Hematopoietic multipotent progenitor cell treated with erythropoietin and hydrocortisone succinate and interleukin-3 and kit ligand, for 17 days (in vitro differentiated cells): ENCODE measurements around the gene LMBRD1.
"Not testable (repeated sequence)": the region's sequence is repeated elsewhere in the genome, so short reads cannot be mapped to it uniquely, and the experiment has no call there.

Experiments
- DNase-seq: peaks from one replicate; pipeline ENCODE4 v3.0.0-alpha.2; 2015; ENCODE audit warnings: low spot score

The LMBRD1 gene

DNA sequence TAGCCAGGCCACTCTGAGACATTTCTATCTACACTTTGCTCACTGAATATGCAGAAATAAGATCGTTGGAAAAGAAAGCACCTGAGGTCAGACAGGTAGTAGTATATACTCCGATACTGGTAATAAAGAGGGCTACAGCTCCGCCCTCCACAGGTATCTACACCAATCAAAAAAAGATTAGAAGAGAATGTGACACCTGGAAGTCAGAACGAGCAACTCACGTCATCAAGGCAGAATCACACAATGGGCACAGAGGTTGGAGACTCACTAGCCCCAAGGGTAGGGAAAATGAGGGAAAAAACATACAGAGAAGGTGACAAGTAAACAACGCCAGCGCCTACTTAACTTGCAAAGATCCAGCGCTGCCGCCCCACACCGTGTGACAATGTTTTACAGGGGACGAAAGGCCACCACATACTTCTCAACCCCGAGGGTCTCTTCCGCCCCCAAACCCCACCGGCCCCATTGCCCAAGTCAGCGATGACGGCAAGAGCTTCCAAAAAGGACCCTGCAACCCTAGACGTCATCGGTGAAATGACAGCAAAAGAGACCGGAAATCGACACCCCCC lies 653 bp downstream of the LMBRD1 start:
- DNase-seq, result peak; percentile 64

DNA sequence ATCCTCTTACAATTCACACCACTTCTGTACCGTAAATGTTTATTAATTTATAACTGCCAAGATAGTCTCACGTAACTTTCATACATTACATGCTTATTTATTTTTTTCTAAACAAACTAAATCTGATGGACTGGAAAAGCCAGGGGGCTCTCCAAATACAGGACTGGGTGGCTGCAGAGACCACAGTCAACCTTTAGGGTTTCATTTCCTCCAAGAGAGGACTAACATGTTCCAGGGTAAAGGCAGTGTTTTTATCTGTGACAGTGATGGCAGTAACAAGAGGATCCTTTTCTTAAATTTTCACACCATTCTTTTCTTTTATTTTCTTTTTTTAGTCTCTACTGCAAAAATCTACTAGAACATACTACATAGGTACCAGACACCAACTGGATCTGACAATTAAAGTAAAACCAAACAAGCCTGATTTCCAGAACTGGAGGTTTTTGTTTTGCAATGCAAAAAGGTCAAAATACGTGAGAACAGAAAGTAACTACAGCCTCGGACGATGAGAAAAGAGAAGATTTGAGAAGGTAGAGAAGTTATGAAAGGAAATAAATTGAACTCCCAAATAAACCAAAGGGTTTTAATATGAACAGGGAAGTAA lies 1.2 kb downstream of the LMBRD1 start:
- peak; percentile 19 for DNase-seq

GRCh38 chr6:69792292-69792691 lies 4.5 kb downstream of the LMBRD1 start:
- DNase-seq, result no peak

DNA sequence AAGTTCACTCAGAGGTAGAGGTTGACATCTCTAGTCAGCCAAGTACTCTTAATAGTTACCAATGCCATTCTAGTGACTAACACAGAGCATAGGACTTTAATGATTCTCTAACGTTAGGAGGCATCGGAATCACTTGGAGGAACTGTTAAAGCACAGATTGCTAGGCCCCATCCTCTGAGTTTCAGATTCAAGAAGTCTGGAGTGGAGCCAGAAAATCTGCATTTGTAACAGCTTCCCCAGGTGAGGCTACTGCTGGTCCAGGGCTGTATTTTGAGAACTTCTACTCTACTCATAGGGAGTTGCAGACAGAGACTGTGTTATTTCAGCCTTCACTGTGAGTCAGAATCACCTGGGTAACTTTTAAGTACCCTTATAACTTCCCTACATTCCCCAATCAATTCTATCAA lies 5.7 kb downstream of the LMBRD1 start:
- no peak for DNase-seq

DNA sequence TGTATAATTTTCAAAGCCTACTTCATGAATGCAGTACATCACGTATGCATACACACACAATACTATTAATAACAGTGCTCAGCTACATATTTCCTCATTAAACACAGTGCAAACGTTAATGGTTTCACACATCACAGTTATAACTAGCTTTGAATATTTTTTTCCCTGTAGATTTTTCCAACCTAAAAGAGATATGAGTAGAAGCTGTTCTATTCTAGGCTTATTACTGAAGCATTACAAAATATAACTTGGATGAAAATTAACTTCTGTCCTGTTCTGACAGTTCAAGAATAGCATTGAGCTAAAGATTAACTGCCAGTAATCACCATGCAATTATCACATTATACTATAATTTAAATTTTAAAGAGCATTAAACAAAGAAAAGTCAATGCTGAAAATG lies 6.2 kb downstream of the LMBRD1 start:
- no peak for DNase-seq

DNA sequence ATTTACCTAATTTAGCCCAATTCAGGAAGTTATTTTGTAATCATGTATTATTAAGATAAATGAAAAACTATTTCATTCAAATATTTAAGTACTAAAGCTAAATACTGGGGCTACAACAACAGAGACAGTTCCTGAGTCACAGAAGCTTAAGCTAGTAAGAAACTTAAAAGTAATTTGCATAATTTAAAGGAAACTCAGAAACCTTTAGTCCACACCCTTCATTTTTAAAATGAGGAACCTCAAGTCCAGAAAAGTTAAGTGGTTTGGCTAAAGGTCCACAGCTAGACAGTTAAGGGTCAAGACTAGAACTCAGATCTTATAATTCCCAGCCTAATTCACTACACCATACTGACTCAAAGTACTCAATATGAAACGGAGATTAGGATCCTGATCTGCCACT lies 7.2 kb downstream of the LMBRD1 start:
- DNase-seq, result no peak

DNA sequence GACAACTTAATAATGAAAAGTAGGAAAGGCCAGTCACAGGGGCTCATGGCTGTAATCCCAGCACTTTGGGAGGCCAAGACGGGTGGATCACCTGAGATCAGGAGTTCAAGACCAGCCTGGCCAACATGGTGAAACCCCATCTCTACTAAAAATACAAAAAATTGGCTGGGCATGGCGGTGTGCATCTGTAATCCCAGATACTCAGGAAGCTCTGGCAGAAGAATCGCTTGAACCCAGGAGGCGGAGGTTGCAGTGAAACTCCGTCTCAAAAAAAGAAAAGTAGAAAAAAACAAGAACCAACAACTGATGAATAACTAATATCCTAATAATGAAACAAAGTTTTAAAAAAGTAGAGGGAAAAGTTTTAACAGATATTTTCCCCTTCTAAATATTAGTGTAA lies 9.4 kb downstream of the LMBRD1 start:
- DNase-seq, result not testable (repeated sequence)

- no peak for DNase-seq
Measured at GRCh38 chr6:69785697-69786096, 11.1 kb downstream of the LMBRD1 start.

- DNase-seq, result no peak
Measured at GRCh38 chr6:69784595-69785377, 12.0 kb downstream of the LMBRD1 start.

DNA sequence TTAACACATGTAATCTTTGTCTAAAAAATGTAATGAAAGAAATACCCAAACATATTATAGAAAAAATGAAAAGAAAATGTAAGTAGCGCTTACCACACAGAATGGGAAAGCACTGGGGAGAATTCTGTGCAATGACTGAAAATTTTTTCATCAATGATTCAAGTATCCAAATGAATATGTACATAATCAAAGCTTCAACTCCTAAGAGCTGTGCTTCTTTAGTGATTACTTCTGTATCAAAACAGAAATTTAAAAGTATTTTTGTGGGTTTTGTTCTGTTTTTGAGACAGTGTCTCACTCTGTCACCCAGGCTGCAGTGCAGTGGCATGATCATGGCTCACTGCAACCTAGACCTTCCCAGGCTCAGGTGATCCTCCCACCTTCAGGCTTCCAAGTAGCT lies 13.7 kb downstream of the LMBRD1 start:
- no peak for DNase-seq

GRCh38 chr6:69780585-69781178 lies 16.1 kb downstream of the LMBRD1 start:
- no peak for DNase-seq

DNA sequence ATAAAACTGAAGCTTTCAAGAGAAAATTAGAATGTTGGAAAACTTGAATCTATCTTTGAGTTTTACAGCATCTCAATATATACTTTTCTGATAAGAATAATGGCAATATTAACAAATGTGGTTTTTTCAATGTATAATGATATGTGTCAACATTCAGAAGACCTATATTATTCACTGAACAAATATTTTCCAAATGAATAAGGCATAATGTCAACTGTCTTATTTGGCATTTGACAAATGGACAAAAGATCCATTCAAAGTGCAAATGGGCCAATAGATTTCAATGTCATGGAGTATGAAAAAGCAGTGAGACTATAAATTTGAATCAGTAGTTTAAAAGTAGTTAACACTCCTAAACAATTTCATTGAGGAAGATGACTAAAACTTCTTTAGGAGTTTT lies 20.9 kb downstream of the LMBRD1 start:
- no peak for DNase-seq

DNA sequence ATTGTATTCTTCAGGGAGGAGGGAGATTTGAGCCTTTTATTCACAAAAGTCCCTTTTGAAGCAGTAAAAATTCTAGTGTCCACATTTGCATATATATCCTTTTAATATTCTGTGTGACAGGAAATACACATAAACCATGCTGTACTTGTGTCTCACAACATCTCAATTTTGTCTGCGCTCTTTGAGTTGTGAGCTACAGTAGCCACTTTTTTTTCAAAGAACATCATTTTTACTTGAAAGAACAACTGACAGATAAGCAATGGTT lies 21.3 kb downstream of the LMBRD1 start:
- DNase-seq, result no peak

DNA sequence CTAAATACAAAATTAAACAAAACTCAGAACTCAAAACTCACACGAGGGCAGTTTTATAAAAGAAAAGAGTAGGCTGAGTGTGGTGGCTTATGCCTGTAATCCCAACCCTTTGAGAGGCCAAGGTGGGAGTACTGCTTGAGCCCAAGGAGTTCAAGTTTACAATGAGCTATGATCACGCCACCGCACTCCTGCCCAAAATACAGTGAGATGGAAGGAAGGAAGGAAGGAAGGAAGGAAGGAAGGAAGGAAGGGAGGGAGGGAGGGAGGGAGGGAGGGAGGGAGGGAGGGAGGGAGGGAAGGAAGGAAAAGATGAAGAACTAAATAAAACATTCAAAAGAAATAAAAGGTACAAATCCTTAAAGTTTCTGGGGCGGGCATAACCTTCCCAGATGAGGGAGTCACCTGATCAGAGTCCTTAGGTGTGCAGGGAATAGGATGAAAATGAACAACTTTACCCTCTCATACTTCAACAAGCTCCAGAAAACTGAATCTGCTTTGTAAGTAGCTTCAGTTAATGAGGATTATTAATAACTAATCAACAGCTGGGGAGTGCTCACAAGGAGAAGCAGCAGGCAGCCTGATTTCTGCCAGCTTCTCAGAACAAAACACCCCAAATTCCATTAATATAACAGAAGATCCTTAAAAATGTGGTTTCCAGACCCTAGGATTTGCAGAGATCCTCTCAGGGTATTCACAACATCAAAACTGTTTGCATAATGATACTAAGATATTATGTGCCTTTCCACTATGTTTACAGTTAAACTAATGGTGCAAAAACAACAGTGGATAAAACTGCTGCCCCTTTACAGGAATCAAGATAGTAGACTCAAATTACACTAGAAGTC lies 21.8 kb downstream of the LMBRD1 start:
- DNase-seq, result no peak

GRCh38 chr6:69771158-69771906 lies 25.5 kb downstream of the LMBRD1 start:
- no peak for DNase-seq

- DNase-seq, result no peak
Measured at GRCh38 chr6:69768664-69769063, 28.1 kb downstream of the LMBRD1 start.

DNA sequence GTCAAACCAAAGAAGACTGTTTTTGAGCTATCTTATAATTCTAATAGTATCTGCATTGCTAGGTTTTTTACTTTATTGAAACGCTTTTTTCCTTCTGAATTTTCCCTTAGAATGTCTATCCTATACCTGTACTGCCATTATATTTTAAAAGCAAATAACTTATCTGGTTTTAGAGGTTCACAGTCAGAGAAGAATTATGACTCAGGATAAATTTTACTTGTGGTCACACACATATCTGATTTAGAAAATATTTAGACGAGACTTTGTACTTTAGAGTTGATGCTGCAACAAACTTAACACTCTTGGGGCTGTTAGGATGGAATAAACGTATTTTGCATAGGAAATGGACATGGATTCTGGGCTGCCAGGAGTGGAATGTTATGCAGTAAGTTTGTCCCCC lies 33.0 kb downstream of the LMBRD1 start:
- DNase-seq, result no peak

- no peak for DNase-seq
Measured at GRCh38 chr6:69761853-69762252, 35.0 kb downstream of the LMBRD1 start.

- peak; percentile 23 for DNase-seq
Measured at GRCh38 chr6:69758214-69758613, 38.6 kb downstream of the LMBRD1 start.

GRCh38 chr6:69756907-69757306 lies 39.9 kb downstream of the LMBRD1 start:
- no peak for DNase-seq

- DNase-seq, result no peak
Measured at GRCh38 chr6:69756366-69756765, 40.4 kb downstream of the LMBRD1 start.

GRCh38 chr6:69735027-69735426 lies 61.8 kb downstream of the LMBRD1 start:
- no peak for DNase-seq
